IMR-90 (cell line): ENCODE measurements around the gene ARHGDIA. TPM values are rescaled to one million over a fixed set of nuclear protein-coding genes. Genes with fewer than 3 reads are reported as not detected.

Source experiments
- polyA plus RNA-seq, 3 experiments: library from polyadenylated mRNA; depleted of rRNA; stranded (reverse); fragments of >200 nt; gene quantifications; 2 replicates each; pipeline ENCODE4 v1.2.3, GENCODE V29; 2012; ENCODE audit warnings: low replicate concordance in 1 of 3
- total RNA-seq: library from RNA; depleted of rRNA; stranded (reverse); fragments of >200 nt; gene quantifications from 2 replicates; pipeline ENCODE4 v1.2.3, GENCODE V29; 2012; rRNA removed

The ARHGDIA gene
- total and polyA plus RNA-seq, 2 of the 4 experiments (the other 2 are of a cell fraction) = 62.7 to 362 TPM

Other genes with a start within 250 kb of the ARHGDIA start
Only the 30 nearest of the 31 such genes appear.
- 1.1 and 1.4 TPM in 2 replicates for gene TSPAN10, start 234.1 kb downstream of the ARHGDIA start, total RNA-seq
- 4.5 and 5.3 TPM in 2 replicates for gene TSPAN10, start 234.1 kb downstream of the ARHGDIA start, polyA plus RNA-seq (2012; rRNA removed)
- not detected in 2 replicates for gene PDE6G, start 214.8 kb downstream of the ARHGDIA start, total RNA-seq
- 1.3 and 2.7 TPM in 2 replicates for gene PDE6G, start 214.8 kb downstream of the ARHGDIA start, polyA plus RNA-seq (2012; rRNA removed)
- 9.9 and 10.3 TPM in 2 replicates for gene OXLD1, start 204.7 kb downstream of the ARHGDIA start, total RNA-seq
- 22.3 and 26.4 TPM in 2 replicates for gene OXLD1, start 204.7 kb downstream of the ARHGDIA start, polyA plus RNA-seq (2012; rRNA removed)
- gene CCDC137, start 204.6 kb downstream of the ARHGDIA start, total RNA-seq = 7.5 and 9.2 TPM in 2 replicates
- 18.4 and 23.2 TPM in 2 replicates for gene CCDC137, start 204.6 kb downstream of the ARHGDIA start, polyA plus RNA-seq (2012; rRNA removed)
- 42.8 and 51.1 TPM in 2 replicates for gene ARL16, start 187.5 kb downstream of the ARHGDIA start, total RNA-seq
- 77.9 and 83.1 TPM in 2 replicates for gene ARL16, start 187.5 kb downstream of the ARHGDIA start, polyA plus RNA-seq (2012; rRNA removed)
- gene HGS, start 187.3 kb downstream of the ARHGDIA start, total RNA-seq = 49.4 and 52.5 TPM in 2 replicates
- 137 and 169 TPM in 2 replicates for gene HGS, start 187.3 kb downstream of the ARHGDIA start, polyA plus RNA-seq (2012; rRNA removed)
- 17.2 and 17.5 TPM in 2 replicates for gene MRPL12, start 168.0 kb downstream of the ARHGDIA start, total RNA-seq
- gene MRPL12, start 168.0 kb downstream of the ARHGDIA start, polyA plus RNA-seq (2012; rRNA removed) = 111 and 127 TPM in 2 replicates
- gene SLC25A10, start 159.1 kb downstream of the ARHGDIA start, total RNA-seq = 12.2 and 14.9 TPM in 2 replicates
- 19.0 and 20.2 TPM in 2 replicates for gene SLC25A10, start 159.1 kb downstream of the ARHGDIA start, polyA plus RNA-seq (2012; rRNA removed)
- gene GCGR, start 67.2 kb downstream of the ARHGDIA start, total RNA-seq = not detected in 2 replicates
- gene GCGR, start 67.2 kb downstream of the ARHGDIA start, polyA plus RNA-seq (2012; rRNA removed) = not detected in 2 replicates
- gene MCRIP1, start 38.0 kb downstream of the ARHGDIA start, total RNA-seq = 56.5 and 58.9 TPM in 2 replicates
- 164 and 196 TPM in 2 replicates for gene MCRIP1, start 38.0 kb downstream of the ARHGDIA start, polyA plus RNA-seq (2012; rRNA removed)
- not detected in 2 replicates for gene PPP1R27, start 36.3 kb downstream of the ARHGDIA start, total RNA-seq
- 0.20 and 0.21 TPM in 2 replicates for gene PPP1R27, start 36.3 kb downstream of the ARHGDIA start, polyA plus RNA-seq (2012; rRNA removed)
- gene P4HB, start 10.8 kb downstream of the ARHGDIA start, total RNA-seq = 917 and 932 TPM in 2 replicates
- 530 and 599 TPM in 2 replicates for gene P4HB, start 10.8 kb downstream of the ARHGDIA start, polyA plus RNA-seq (2012; rRNA removed)
- gene ALYREF, start 20.2 kb upstream of the ARHGDIA start, total RNA-seq = 144 and 159 TPM in 2 replicates
- 88.6 and 112 TPM in 2 replicates for gene ALYREF, start 20.2 kb upstream of the ARHGDIA start, polyA plus RNA-seq (2012; rRNA removed)
- gene ANAPC11, start 20.4 kb upstream of the ARHGDIA start, total RNA-seq = 183 and 242 TPM in 2 replicates
- gene ANAPC11, start 20.4 kb upstream of the ARHGDIA start, polyA plus RNA-seq (2012; rRNA removed) = 387 and 508 TPM in 2 replicates
- gene NPB, start 30.9 kb upstream of the ARHGDIA start, total RNA-seq = under 0.01 TPM in 1 of 2 replicates, not detected in the other
- 0.51 and 1.2 TPM in 2 replicates for gene NPB, start 30.9 kb upstream of the ARHGDIA start, polyA plus RNA-seq (2012; rRNA removed)
- gene PCYT2, start 40.1 kb upstream of the ARHGDIA start, total RNA-seq = 31.9 and 37.3 TPM in 2 replicates
- 38.5 and 43.0 TPM in 2 replicates for gene PCYT2, start 40.1 kb upstream of the ARHGDIA start, polyA plus RNA-seq (2012; rRNA removed)
- 13.9 and 14.5 TPM in 2 replicates for gene SIRT7, start 46.8 kb upstream of the ARHGDIA start, total RNA-seq
- gene SIRT7, start 46.8 kb upstream of the ARHGDIA start, polyA plus RNA-seq (2012; rRNA removed) = 19.8 and 20.5 TPM in 2 replicates
- 6.1 and 6.4 TPM in 2 replicates for gene MAFG, start 56.4 kb upstream of the ARHGDIA start, total RNA-seq
- 14.3 and 15.4 TPM in 2 replicates for gene MAFG, start 56.4 kb upstream of the ARHGDIA start, polyA plus RNA-seq (2012; rRNA removed)
- 95.0 and 115 TPM in 2 replicates for gene PYCR1, start 66.0 kb upstream of the ARHGDIA start, total RNA-seq
- 177 and 181 TPM in 2 replicates for gene PYCR1, start 66.0 kb upstream of the ARHGDIA start, polyA plus RNA-seq (2012; rRNA removed)
- not detected in 2 replicates for gene MYADML2, start 75.9 kb upstream of the ARHGDIA start, total RNA-seq
- gene MYADML2, start 75.9 kb upstream of the ARHGDIA start, polyA plus RNA-seq (2012; rRNA removed) = not detected in 2 replicates
- not detected in 2 replicates for gene NOTUM, start 89.8 kb upstream of the ARHGDIA start, total RNA-seq
- gene NOTUM, start 89.8 kb upstream of the ARHGDIA start, polyA plus RNA-seq (2012; rRNA removed) = 0.05 and 0.06 TPM in 2 replicates
- 7.2 and 8.3 TPM in 2 replicates for gene ASPSCR1, start 106.3 kb upstream of the ARHGDIA start, total RNA-seq
- 17.2 and 26.0 TPM in 2 replicates for gene ASPSCR1, start 106.3 kb upstream of the ARHGDIA start, polyA plus RNA-seq (2012; rRNA removed)
- 44.8 and 45.3 TPM in 2 replicates for gene CENPX, start 151.5 kb upstream of the ARHGDIA start, total RNA-seq
- gene CENPX, start 151.5 kb upstream of the ARHGDIA start, polyA plus RNA-seq (2012; rRNA removed) = 86.8 and 100 TPM in 2 replicates
- gene LRRC45, start 152.0 kb upstream of the ARHGDIA start, total RNA-seq = 7.2 and 7.8 TPM in 2 replicates
- gene LRRC45, start 152.0 kb upstream of the ARHGDIA start, polyA plus RNA-seq (2012; rRNA removed) = 10.2 and 10.9 TPM in 2 replicates
- 5.7 and 7.2 TPM in 2 replicates for gene RAC3, start 160.3 kb upstream of the ARHGDIA start, total RNA-seq
- 23.4 and 32.0 TPM in 2 replicates for gene RAC3, start 160.3 kb upstream of the ARHGDIA start, polyA plus RNA-seq (2012; rRNA removed)
- 36.6 and 36.9 TPM in 2 replicates for gene DCXR, start 166.4 kb upstream of the ARHGDIA start, total RNA-seq
- gene DCXR, start 166.4 kb upstream of the ARHGDIA start, polyA plus RNA-seq (2012; rRNA removed) = 129 and 139 TPM in 2 replicates
- gene RFNG, start 180.5 kb upstream of the ARHGDIA start, total RNA-seq = 6.8 and 8.6 TPM in 2 replicates
- gene RFNG, start 180.5 kb upstream of the ARHGDIA start, polyA plus RNA-seq (2012; rRNA removed) = 47.3 and 51.1 TPM in 2 replicates
- gene GPS1, start 180.6 kb upstream of the ARHGDIA start, total RNA-seq = 177 and 181 TPM in 2 replicates
- 157 and 168 TPM in 2 replicates for gene GPS1, start 180.6 kb upstream of the ARHGDIA start, polyA plus RNA-seq (2012; rRNA removed)
- gene DUS1L, start 194.5 kb upstream of the ARHGDIA start, total RNA-seq = 26.9 and 29.0 TPM in 2 replicates
- gene DUS1L, start 194.5 kb upstream of the ARHGDIA start, polyA plus RNA-seq (2012; rRNA removed) = 76.9 and 95.3 TPM in 2 replicates
- gene FASN, start 226.9 kb upstream of the ARHGDIA start, total RNA-seq = 12.4 and 15.3 TPM in 2 replicates
- 56.0 and 68.5 TPM in 2 replicates for gene FASN, start 226.9 kb upstream of the ARHGDIA start, polyA plus RNA-seq (2012; rRNA removed)